GM21723 (cell line): ENCODE results near the gene SMIM7.

Source experiments
- ATAC-seq: cut with Tn5 transposase; IDR thresholded peaks from one replicate; pipeline ENCODE4 v1.9.1; 2021; ENCODE audit warnings: mild to moderate bottlenecking, moderate library complexity; ENCODE audit not compliant: unreplicated experiment

The SMIM7 gene

GRCh38 chr19:16623576-16623975, 36.4 kb downstream of the SMIM7 start:
- ATAC-seq: no peak

- no peak for ATAC-seq
Measured at GRCh38 chr19:16623066-16623465, 36.9 kb downstream of the SMIM7 start.

- no peak for ATAC-seq
Measured at GRCh38 chr19:16621165-16621800, 38.7 kb downstream of the SMIM7 start.

- ATAC-seq: no peak
Measured at GRCh38 chr19:16620584-16620983, 39.4 kb downstream of the SMIM7 start.

- ATAC-seq: no peak
Measured at GRCh38 chr19:16620018-16620417, 39.9 kb downstream of the SMIM7 start.

- ATAC-seq: no peak
Measured at GRCh38 chr19:16619457-16619856, 40.5 kb downstream of the SMIM7 start.

- ATAC-seq: no peak
Measured at GRCh38 chr19:16618248-16618647, 41.7 kb downstream of the SMIM7 start.

- ATAC-seq: no peak
Measured at GRCh38 chr19:16615808-16616207, 44.1 kb downstream of the SMIM7 start.

- ATAC-seq: no peak
Measured at GRCh38 chr19:16614941-16615340, 45.0 kb downstream of the SMIM7 start.

GRCh38 chr19:16613841-16614240, 46.1 kb downstream of the SMIM7 start:
- ATAC-seq: no peak

GRCh38 chr19:16612636-16613035, 47.3 kb downstream of the SMIM7 start:
- ATAC-seq: no peak

GRCh38 chr19:16611121-16611520, 48.8 kb downstream of the SMIM7 start:
- ATAC-seq: no peak

GRCh38 chr19:16609511-16610200, 50.3 kb downstream of the SMIM7 start:
- ATAC-seq: no peak

- no peak for ATAC-seq
Measured at GRCh38 chr19:16608290-16608739, 51.6 kb downstream of the SMIM7 start.

GRCh38 chr19:16607819-16608218, 52.1 kb downstream of the SMIM7 start:
- no peak for ATAC-seq

GRCh38 chr19:16605553-16605994, 54.4 kb downstream of the SMIM7 start:
- no peak for ATAC-seq

GRCh38 chr19:16605115-16605514, 54.8 kb downstream of the SMIM7 start:
- no peak for ATAC-seq

- ATAC-seq: no peak
Measured at GRCh38 chr19:16604615-16605014, 55.3 kb downstream of the SMIM7 start.

GRCh38 chr19:16603090-16603489, 56.9 kb downstream of the SMIM7 start:
- ATAC-seq: no peak

- ATAC-seq: no peak
Measured at GRCh38 chr19:16601378-16602052, 58.4 kb downstream of the SMIM7 start.

GRCh38 chr19:16600824-16601223, 59.1 kb downstream of the SMIM7 start:
- no peak for ATAC-seq
